Measurements from ENCODE around the gene ARFRP1. TPM values are rescaled to one million over a fixed set of nuclear protein-coding genes. Genes with fewer than 3 reads are reported as not detected.

The ARFRP1 gene
- total RNA-seq, 5 donors from 2014 or later (not counting 1 experiment from before 2014, with no cell fraction given) = 58.5 to 102 (median 99.5) TPM

DNA sequence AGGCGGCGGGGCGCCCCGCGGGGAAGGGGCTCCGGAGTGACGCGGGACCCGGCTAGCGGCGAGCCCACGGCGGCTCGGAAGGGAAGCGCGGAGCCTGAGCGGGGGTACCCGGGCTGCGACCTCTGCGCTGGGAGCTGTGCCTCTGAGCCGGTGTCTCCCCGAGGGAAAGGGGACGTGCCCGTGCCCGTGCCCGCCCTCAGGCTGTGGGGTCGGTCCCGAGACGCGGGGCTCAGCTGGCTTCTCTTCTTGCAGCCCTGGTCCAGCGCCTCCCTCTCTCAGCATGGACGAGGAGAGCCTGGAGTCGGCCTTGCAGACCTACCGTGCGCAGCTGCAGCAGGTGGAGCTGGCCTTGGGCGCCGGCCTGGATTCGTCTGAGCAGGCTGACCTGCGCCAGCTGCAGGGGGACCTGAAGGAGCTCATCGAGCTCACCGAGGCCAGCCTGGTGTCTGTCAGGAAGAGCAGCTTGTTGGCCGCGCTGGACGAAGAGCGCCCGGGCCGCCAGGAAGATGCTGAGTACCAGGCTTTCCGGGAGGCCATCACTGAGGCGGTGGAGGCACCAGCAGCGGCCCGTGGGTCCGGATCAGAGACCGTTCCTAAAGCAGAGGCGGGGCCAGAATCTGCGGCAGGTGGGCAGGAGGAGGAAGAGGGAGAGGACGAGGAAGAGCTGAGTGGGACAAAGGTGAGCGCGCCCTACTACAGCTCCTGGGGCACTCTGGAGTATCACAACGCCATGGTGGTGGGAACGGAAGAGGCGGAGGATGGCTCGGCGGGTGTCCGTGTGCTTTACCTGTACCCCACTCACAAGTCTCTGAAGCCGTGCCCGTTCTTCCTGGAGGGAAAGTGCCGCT, 749 bp upstream of the ARFRP1 start:
- WGBS (ENCODE audit: insufficient coverage) = 23% methylated on average over 65 of the region's 67 CpGs
- peak overlapping the region; percentile 70 to 82 for H3K4me3 ChIP-seq (ENCODE audit: control insufficient read depth in 1 of 2, extremely low read depth in 1 of 2, low read length in 1 of 2)
- H3K27me3 ChIP-seq (replicated peaks in 1 of 2; ENCODE audit: control insufficient read depth in 2 of 2, extremely low read depth in 1 of 2, insufficient read depth in 2 of 2, low read length in 1 of 2) = no peaks in the 10 kb centered on the region
- peak overlapping the region; percentile 2 for H3K27ac ChIP-seq (ENCODE audit: low read length)
- peaks cover 13 to 51% of the 10 kb centered on the region in 2 experiments for H3K4me1 ChIP-seq (ENCODE audit: control insufficient read depth in 1 of 2, extremely low read depth in 1 of 2, insufficient read depth in 2 of 2, low read length in 2 of 2)
- peaks cover 21 to 54% of the 10 kb centered on the region in 2 donors for H3K36me3 ChIP-seq (ENCODE audit: control insufficient read depth in 2 of 2, extremely low read depth in 1 of 2, insufficient read depth in 1 of 2, low read length in 1 of 2)
- no peaks in the 10 kb centered on the region for H3K9me3 Mint-ChIP-seq
- no peaks in the 10 kb centered on the region for H3K9me3 ChIP-seq
- ChIA-PET CTCF (interaction anchor here (0.5 to 1.6 kb wide), 6 partner anchors 11 to 171 kb away, joined by 3 to 20 read pairs (median 6); partner anchors contain the start of genes LIME1 (in 1 of the 2), PTK6 (in 1 of the 2) and TPD52L2 (in 1 of the 2)), POLR2A (interaction anchor here (0.6 to 1.0 kb wide), 4 partner anchors 27 to 488 kb away, joined by 3 read pairs; partner anchors contain the start of genes HELZ2 (in 1 of the 2) and LIME1 (in 1 of the 2))
- no peaks in the 10 kb centered on the region for H3K27me3 Mint-ChIP-seq
- ATAC-seq (replicated peaks in 1 of 4) = peak in 3 of 4 experiments; percentile 2 to 9 (median 2)
- DNase-seq = peak in 2 of 35 experiments; percentile 15 to 32
- H3K27ac Mint-ChIP-seq = peak overlapping the region; percentile 46 to 66
- peaks cover 46 to 54% (median 51%) of the 10 kb centered on the region in 3 donors for H3K4me1 Mint-ChIP-seq
- H3K36me3 Mint-ChIP-seq = peaks cover 33% of the 10 kb centered on the region
- peak overlapping the region; percentile 77 to 88 (median 78) for H3K4me3 Mint-ChIP-seq

DNA sequence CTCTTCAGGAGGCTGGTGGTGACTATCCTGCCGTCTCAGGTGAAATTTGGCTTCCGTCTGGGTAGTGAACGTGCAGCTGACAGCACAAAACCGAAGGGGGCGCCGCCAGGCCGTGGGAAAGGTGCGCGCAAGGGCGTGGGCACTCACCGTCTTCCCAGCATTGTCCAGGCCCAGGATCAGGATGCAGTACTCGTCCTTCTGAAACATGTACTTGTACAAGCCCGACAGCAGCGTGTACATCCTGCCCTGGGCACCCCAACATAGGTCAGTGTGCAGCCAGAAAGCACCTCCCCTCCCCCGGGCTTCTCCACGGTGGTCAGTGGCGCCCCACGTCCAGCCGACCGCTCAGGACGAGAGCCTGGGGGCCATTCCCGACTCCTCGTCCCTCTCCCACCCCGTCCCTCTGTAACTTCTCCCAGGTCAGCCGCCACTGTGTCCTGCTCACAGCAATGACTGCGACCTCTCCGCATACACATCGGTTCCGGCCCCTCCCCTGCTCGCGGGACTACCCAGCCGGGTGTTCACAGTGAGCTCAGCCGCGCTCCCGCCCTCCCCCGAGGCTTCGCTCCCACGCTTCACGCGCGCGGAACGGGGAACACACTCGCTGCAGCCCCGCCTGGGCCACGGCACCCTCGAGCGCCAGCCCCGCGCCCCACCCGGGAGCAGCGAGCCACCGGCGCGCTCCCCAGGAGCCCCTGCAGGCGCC, 771 bp downstream of the ARFRP1 start:
- Histone ChIP-seq H3K4me1 (ENCODE audit: control insufficient read depth in 1 of 2, extremely low read depth in 1 of 2, insufficient read depth in 2 of 2, low read length in 2 of 2) (peaks cover 13 to 53% of the 10 kb centered on the region in 2 experiments), H3K27ac (ENCODE audit: low read length) (peak overlapping the region; percentile 55), H3K36me3 (ENCODE audit: control insufficient read depth in 2 of 2, extremely low read depth in 1 of 2, insufficient read depth in 1 of 2, low read length in 1 of 2) (peaks cover 25 to 50% of the 10 kb centered on the region in 2 donors), H3K9me3 (no peaks in the 10 kb centered on the region), H3K27me3 (replicated peaks in 1 of 2; ENCODE audit: control insufficient read depth in 2 of 2, extremely low read depth in 1 of 2, insufficient read depth in 2 of 2, low read length in 1 of 2) (no peaks in the 10 kb centered on the region), H3K4me3 (ENCODE audit: control insufficient read depth in 1 of 2, extremely low read depth in 1 of 2, low read length in 1 of 2) (peak overlapping the region; percentile 70 to 80)
- DNase-seq (peak in 34 of 35 experiments; percentile 41 to 79 (median 61)), ATAC-seq (replicated peaks in 1 of 4) (peak; percentile 51 to 66 (median 56))
- Mint-ChIP-seq H3K27ac (peak overlapping the region; percentile 56 to 84), H3K27me3 (no peaks in the 10 kb centered on the region), H3K36me3 (peaks cover 23% of the 10 kb centered on the region), H3K4me1 (peaks cover 38 to 52% (median 40%) of the 10 kb centered on the region in 3 donors), H3K4me3 (peak overlapping the region; percentile 86 to 88 (median 87)), H3K9me3 (no peaks in the 10 kb centered on the region)
- CTCF ChIA-PET = interaction anchor here in 1 of 2 donors (1.1 to 1.6 kb wide), 4 partner anchors 30 to 169 kb away, joined by 3 to 20 read pairs (median 9); partner anchors contain the start of genes LIME1, PTK6 and RTEL1
- WGBS (ENCODE audit: insufficient coverage) = under 1% methylated on average over 56 of the region's 56 CpGs
- POLR2A ChIA-PET = interaction anchor here in 1 of 2 donors (1.0 kb wide), 1 partner anchor 29 kb away, joined by 3 read pairs; the partner anchor contains the start of gene LIME1

DNA sequence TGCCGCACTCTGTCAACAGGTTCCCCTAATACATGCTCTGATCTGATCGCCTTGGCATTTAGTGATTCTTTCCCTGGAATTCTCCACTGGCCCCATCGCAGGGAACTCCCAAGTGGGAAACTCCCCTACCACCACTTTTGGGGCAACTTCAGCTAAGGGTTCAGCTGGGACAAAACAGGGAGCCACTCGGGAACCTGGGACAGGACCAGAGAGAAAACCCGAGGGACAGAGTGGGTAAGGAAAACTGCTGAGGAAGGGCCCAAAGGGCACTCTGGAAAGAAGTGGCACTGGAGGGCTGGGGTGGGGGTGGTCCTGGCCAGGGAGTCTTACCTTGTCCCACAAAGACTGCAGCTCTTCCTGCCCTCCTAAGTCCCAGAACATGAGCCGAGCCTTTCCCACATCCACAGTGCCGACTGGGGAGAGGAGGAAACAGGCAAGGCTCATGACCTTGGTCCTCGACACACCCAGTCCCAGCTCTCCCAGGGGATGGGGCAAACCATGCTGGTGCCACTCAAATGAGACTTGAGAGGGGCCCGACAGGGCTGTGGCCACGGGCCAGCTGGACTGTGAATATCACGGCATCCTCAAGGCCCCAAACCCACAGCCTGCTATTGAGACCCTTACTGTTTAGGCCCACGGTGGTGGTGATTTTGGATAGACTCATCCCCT, 1.6 kb downstream of the ARFRP1 start:
- no peaks in the 10 kb centered on the region for H3K9me3 Mint-ChIP-seq
- CTCF ChIA-PET = interaction anchor here in 1 of 2 donors (0.7 to 1.1 kb wide), 2 partner anchors 74 to 351 kb away, joined by 3 read pairs; no protein-coding TSS in a partner anchor
- H3K36me3 ChIP-seq (ENCODE audit: control insufficient read depth in 2 of 2, extremely low read depth in 1 of 2, insufficient read depth in 1 of 2, low read length in 1 of 2) = peaks cover 22 to 42% of the 10 kb centered on the region in 2 donors
- H3K4me1 Mint-ChIP-seq = peaks cover 31 to 50% (median 35%) of the 10 kb centered on the region in 3 donors
- DNase-seq = no peak
- H3K27me3 Mint-ChIP-seq = no peaks in the 10 kb centered on the region
- H3K36me3 Mint-ChIP-seq = peaks cover 20% of the 10 kb centered on the region
- 95% methylated on average over 4 of the region's 12 CpGs for WGBS (ENCODE audit: insufficient coverage)
- H3K9me3 ChIP-seq = no peaks in the 10 kb centered on the region
- POLR2A ChIA-PET = no interaction called here
- H3K27ac ChIP-seq (ENCODE audit: low read length) = peak overlapping the region; percentile 55
- H3K4me1 ChIP-seq (ENCODE audit: control insufficient read depth in 1 of 2, extremely low read depth in 1 of 2, insufficient read depth in 2 of 2, low read length in 2 of 2) = peaks cover 13 to 56% of the 10 kb centered on the region in 2 experiments
- no peak for ATAC-seq (replicated peaks in 1 of 4)
- H3K4me3 ChIP-seq (ENCODE audit: control insufficient read depth in 1 of 2, extremely low read depth in 1 of 2, low read length in 1 of 2) = no peak overlapping the region
- H3K27ac Mint-ChIP-seq = peak overlapping the region; percentile 56 to 84
- no peaks in the 10 kb centered on the region for H3K27me3 ChIP-seq (replicated peaks in 1 of 2; ENCODE audit: control insufficient read depth in 2 of 2, extremely low read depth in 1 of 2, insufficient read depth in 2 of 2, low read length in 1 of 2)
- H3K4me3 Mint-ChIP-seq = peak overlapping the region; percentile 86 to 88 (median 87)

DNA sequence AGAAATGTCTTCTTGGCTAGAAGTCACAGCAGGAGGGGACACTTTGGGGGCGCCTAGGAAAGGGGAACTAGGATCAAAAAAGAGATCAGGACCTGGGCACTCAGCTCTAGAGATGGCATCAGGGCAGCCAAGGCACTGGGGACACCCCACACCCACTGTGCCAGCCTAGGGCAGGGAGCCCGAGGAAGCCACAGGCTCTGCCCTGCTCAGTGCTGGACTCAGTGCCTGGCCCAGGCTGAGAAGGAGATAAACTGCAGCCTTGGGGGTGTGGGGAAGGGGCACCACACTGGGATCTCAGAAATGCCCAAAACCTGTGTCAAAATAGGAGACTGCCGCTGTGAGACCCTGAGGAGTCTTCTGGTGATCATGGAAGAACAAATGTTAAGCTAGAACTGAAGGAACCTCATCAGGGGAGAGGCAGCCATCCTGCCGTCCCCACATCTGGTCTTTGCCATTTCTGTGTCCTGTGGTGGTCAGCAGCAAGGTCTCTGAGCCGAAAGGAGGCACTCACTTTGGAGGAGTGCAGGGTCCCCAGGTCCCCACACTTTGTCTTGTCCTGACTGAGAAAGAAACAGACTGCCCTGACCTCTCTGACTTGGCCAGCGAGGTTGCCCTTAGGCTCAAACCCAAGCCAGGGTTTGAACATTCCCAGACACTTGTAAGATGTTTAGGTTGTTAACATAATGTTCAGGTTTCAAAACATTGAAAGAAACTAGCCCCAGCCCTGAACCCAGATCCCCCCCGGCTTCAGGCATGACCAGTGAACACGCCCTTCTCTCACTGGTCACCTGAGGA, 2.3 kb downstream of the ARFRP1 start:
- H3K27me3 ChIP-seq (replicated peaks in 1 of 2; ENCODE audit: control insufficient read depth in 2 of 2, extremely low read depth in 1 of 2, insufficient read depth in 2 of 2, low read length in 1 of 2) = no peaks in the 10 kb centered on the region
- 94% methylated on average over 7 of the region's 8 CpGs for WGBS (ENCODE audit: insufficient coverage)
- H3K27ac ChIP-seq (ENCODE audit: low read length) = no peak overlapping the region
- Mint-ChIP-seq H3K27me3 (no peaks in the 10 kb centered on the region), H3K27ac (peak overlapping the region in 1 of 2 donors; percentile 28), H3K36me3 (peaks cover 13% of the 10 kb centered on the region), H3K4me1 (peaks cover 24 to 47% (median 30%) of the 10 kb centered on the region in 3 donors), H3K4me3 (peak overlapping the region; percentile 34 to 88 (median 43)), H3K9me3 (no peaks in the 10 kb centered on the region)
- peaks cover 10 to 59% of the 10 kb centered on the region in 2 experiments for H3K4me1 ChIP-seq (ENCODE audit: control insufficient read depth in 1 of 2, extremely low read depth in 1 of 2, insufficient read depth in 2 of 2, low read length in 2 of 2)
- H3K36me3 ChIP-seq (ENCODE audit: control insufficient read depth in 2 of 2, extremely low read depth in 1 of 2, insufficient read depth in 1 of 2, low read length in 1 of 2) = peaks cover 20 to 35% of the 10 kb centered on the region in 2 donors
- ChIA-PET CTCF (interaction anchor here in 1 of 2 donors (0.7 to 1.1 kb wide), 2 partner anchors 73 to 352 kb away, joined by 3 read pairs; no protein-coding TSS in a partner anchor), POLR2A (no interaction called here)
- no peak for ATAC-seq (replicated peaks in 1 of 4)
- H3K9me3 ChIP-seq = no peaks in the 10 kb centered on the region
- no peak for DNase-seq
- no peak overlapping the region for H3K4me3 ChIP-seq (ENCODE audit: control insufficient read depth in 1 of 2, extremely low read depth in 1 of 2, low read length in 1 of 2)

- no peaks in the 10 kb centered on the region for H3K9me3 Mint-ChIP-seq
- Histone ChIP-seq H3K4me1 (ENCODE audit: control insufficient read depth in 1 of 2, extremely low read depth in 1 of 2, insufficient read depth in 2 of 2, low read length in 2 of 2) (peaks cover 7 to 62% of the 10 kb centered on the region in 2 experiments), H3K9me3 (no peaks in the 10 kb centered on the region), H3K27me3 (replicated peaks in 1 of 2; ENCODE audit: control insufficient read depth in 2 of 2, extremely low read depth in 1 of 2, insufficient read depth in 2 of 2, low read length in 1 of 2) (no peaks in the 10 kb centered on the region), H3K27ac (ENCODE audit: low read length) (no peak overlapping the region), H3K36me3 (ENCODE audit: control insufficient read depth in 2 of 2, extremely low read depth in 1 of 2, insufficient read depth in 1 of 2, low read length in 1 of 2) (peaks cover 20 to 37% of the 10 kb centered on the region in 2 donors), H3K4me3 (ENCODE audit: control insufficient read depth in 1 of 2, extremely low read depth in 1 of 2, low read length in 1 of 2) (no peak overlapping the region)
- peaks cover 20 to 47% (median 25%) of the 10 kb centered on the region in 3 donors for H3K4me1 Mint-ChIP-seq
- CTCF ChIA-PET = no interaction called here
- H3K4me3 Mint-ChIP-seq = no peak overlapping the region
- DNase-seq (no peak), ATAC-seq (replicated peaks in 1 of 4) (no peak)
- POLR2A ChIA-PET = no interaction called here
- H3K27ac Mint-ChIP-seq = peak overlapping the region; percentile 7 to 11
- peaks cover 9% of the 10 kb centered on the region for H3K36me3 Mint-ChIP-seq
- H3K27me3 Mint-ChIP-seq = no peaks in the 10 kb centered on the region
- 87% methylated on average over 6 of the region's 6 CpGs for whole genome bisulfite sequencing (ENCODE audit: insufficient coverage)
These were observed 3.0 kb downstream of the ARFRP1 start for GRCh38 chr20:63704749-63705117.
